NOMO-1 (cell line): ENCODE results near the gene AADAT.
"Not testable (repeated sequence)": the region's sequence is repeated elsewhere in the genome, so short reads cannot be mapped to it uniquely, and the experiment has no call there.

Source experiments
- DNase-seq, 2 experiments: peaks; one replicate each; lab custom pipeline; 2025; ENCODE audit not compliant: unreplicated experiment in 2 of 2; lab: John Stamatoyannopoulos, UW

Gene AADAT

GRCh38 chr4:170089668-170090351, at the start of gene AADAT:
Gene AADAT, minus strand, starts transcription at chr4:170089956. Its CDS starts 266 bp downstream, at chr4:170089690.
- peak; percentile 58 to 60 for DNase-seq

GRCh38 chr4:170138580-170139194, 48.9 kb upstream of the AADAT start:
- DNase-seq: peak; percentile 46 to 54

GRCh38 chr4:170137927-170138326, 48.2 kb upstream of the AADAT start:
- DNase-seq: no peak

GRCh38 chr4:170137466-170137865, 47.7 kb upstream of the AADAT start:
- no peak for DNase-seq

- no peak for DNase-seq
Measured at GRCh38 chr4:170134821-170135220, 45.1 kb upstream of the AADAT start.

- no peak for DNase-seq
Measured at GRCh38 chr4:170128219-170128804, 38.6 kb upstream of the AADAT start.

GRCh38 chr4:170127758-170128157, 38.0 kb upstream of the AADAT start:
- no peak for DNase-seq

GRCh38 chr4:170124406-170124805, 34.6 kb upstream of the AADAT start:
- DNase-seq: no peak

GRCh38 chr4:170122252-170122651, 32.5 kb upstream of the AADAT start:
- DNase-seq: no peak

- DNase-seq: no peak
Measured at GRCh38 chr4:170114636-170115035, 24.9 kb upstream of the AADAT start.

- not testable (repeated sequence) for DNase-seq
Measured at GRCh38 chr4:170114183-170114582, 24.4 kb upstream of the AADAT start.

GRCh38 chr4:170111546-170111945, 21.8 kb upstream of the AADAT start:
- DNase-seq: no peak

- DNase-seq: no peak
Measured at GRCh38 chr4:170111085-170111484, 21.3 kb upstream of the AADAT start.

GRCh38 chr4:170110285-170110672, 20.5 kb upstream of the AADAT start:
- no peak for DNase-seq

GRCh38 chr4:170109586-170110284, 20.0 kb upstream of the AADAT start:
- DNase-seq: no peak

GRCh38 chr4:170106900-170107299, 17.1 kb upstream of the AADAT start:
- DNase-seq: no peak

GRCh38 chr4:170102426-170102825, 12.7 kb upstream of the AADAT start:
- no peak for DNase-seq

GRCh38 chr4:170098171-170098570, 8.4 kb upstream of the AADAT start:
- DNase-seq: not testable (repeated sequence)

- no peak for DNase-seq
Measured at GRCh38 chr4:170097681-170098080, 7.9 kb upstream of the AADAT start.

GRCh38 chr4:170093973-170094535, 4.3 kb upstream of the AADAT start:
- DNase-seq: no peak

GRCh38 chr4:170091069-170091696, 1.4 kb upstream of the AADAT start:
- DNase-seq: no peak
